ENCODE results near the gene GALNT2. TPM values are rescaled to one million over a fixed set of nuclear protein-coding genes. Genes with fewer than 3 reads are reported as not detected.

Gene GALNT2
- total and polyA plus RNA-seq, 8 donors = 18.3 to 118 (median 57.3) TPM

DNA sequence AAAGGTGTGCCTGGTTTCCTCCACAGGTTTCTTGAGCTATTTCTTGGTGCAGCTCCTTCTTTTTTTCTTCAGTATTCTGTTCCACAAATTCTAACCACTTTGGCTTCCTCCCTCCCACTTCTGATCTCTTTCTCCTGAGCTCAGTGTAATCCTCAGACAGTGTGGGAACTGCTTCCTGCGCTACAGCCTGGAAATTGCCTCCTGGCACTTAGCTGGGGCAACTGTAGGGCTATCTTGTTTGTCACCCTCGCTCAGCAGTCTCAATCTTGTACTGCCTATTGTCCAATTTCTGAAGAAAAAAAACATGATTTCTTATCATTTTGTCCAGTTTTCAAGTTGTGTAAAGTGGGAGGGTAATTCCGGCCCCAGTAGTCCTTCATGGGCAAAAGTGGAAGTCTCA lies 24.0 kb upstream of the GALNT2 start:
- TF ChIP-seq, protein P1, sequence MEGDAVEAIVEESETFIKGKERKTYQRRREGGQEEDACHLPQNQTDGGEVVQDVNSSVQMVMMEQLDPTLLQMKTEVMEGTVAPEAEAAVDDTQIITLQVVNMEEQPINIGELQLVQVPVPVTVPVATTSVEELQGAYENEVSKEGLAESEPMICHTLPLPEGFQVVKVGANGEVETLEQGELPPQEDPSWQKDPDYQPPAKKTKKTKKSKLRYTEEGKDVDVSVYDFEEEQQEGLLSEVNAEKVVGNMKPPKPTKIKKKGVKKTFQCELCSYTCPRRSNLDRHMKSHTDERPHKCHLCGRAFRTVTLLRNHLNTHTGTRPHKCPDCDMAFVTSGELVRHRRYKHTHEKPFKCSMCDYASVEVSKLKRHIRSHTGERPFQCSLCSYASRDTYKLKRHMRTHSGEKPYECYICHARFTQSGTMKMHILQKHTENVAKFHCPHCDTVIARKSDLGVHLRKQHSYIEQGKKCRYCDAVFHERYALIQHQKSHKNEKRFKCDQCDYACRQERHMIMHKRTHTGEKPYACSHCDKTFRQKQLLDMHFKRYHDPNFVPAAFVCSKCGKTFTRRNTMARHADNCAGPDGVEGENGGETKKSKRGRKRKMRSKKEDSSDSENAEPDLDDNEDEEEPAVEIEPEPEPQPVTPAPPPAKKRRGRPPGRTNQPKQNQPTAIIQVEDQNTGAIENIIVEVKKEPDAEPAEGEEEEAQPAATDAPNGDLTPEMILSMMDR (IDR thresholded peaks at IDR 0.05) = no peak
- WGBS, 2 donors = 67 to 73% methylated on average over 3 of the region's 3 CpGs
- Histone ChIP-seq H3K36me3 (no peaks in the 10 kb centered on the region), H3K27ac (no peak overlapping the region), H3K4me1 (no peaks in the 10 kb centered on the region), H3K4me3 (no peak overlapping the region), H3K9me3 (no peaks in the 10 kb centered on the region), H3K27me3 (no peaks in the 10 kb centered on the region)
- ATAC-seq (peak in 2 of 4 donors; percentile 40 to 62), FAIRE-seq (no peak), DNase-seq (no peak)
- intact Hi-C loops (cut with DNase I) = no loop called here

- Histone ChIP-seq H3K27me3 (no peaks in the 10 kb centered on the region), H3K27ac (no peak overlapping the region), H3K4me3 (no peak overlapping the region), H3K9me3 (no peaks in the 10 kb centered on the region), H3K4me1 (no peaks in the 10 kb centered on the region), H3K36me3 (no peaks in the 10 kb centered on the region)
- ATAC-seq (no peak), FAIRE-seq (no peak), DNase-seq (no peak)
- intact Hi-C loops (cut with DNase I) = no loop called here
- WGBS, 2 donors = 93 to 95% methylated on average over 7 of the region's 7 CpGs
- TF ChIP-seq, protein P1 (IDR thresholded peaks at IDR 0.05) = no peak
Measured at GRCh38 chr1:230044729-230045128, 22.3 kb upstream of the GALNT2 start.

- FAIRE-seq (no peak), DNase-seq (no peak), ATAC-seq (peak in 1 of 4 donors; percentile 63)
- no peaks in the 10 kb centered on the region for H3K4me1 ChIP-seq
- H3K36me3 ChIP-seq = no peaks in the 10 kb centered on the region
- H3K27ac ChIP-seq = no peak overlapping the region
- H3K9me3 ChIP-seq = no peaks in the 10 kb centered on the region
- H3K27me3 ChIP-seq = no peaks in the 10 kb centered on the region
- TF ChIP-seq, protein P1 (IDR thresholded peaks at IDR 0.05) = no peak
- WGBS, 2 donors = 74 to 75% methylated on average over 10 of the region's 10 CpGs
- intact Hi-C loops (cut with DNase I) = no loop called here
- H3K4me3 ChIP-seq = no peak overlapping the region
Measured at GRCh38 chr1:230047114-230047865, 19.7 kb upstream of the GALNT2 start.

DNA sequence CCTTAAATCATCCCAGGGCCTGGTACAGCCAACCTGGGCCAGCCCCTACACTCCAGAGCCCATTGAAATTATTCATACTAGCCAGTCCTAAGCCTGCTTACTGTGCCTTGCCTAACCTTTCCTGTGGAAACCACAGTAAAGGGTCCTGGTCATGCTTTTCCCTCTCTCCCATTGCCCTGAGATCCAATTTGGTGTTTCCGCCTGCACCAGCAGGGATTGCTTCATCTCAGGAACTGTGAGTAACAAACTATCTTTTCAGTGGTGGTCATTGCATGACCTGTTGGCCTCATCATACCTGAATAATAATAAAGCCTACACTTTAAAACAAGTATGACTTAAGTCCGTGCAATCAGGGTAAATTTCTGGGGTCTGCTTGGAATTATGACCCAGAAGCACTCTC lies 18.7 kb upstream of the GALNT2 start:
- TF ChIP-seq, protein P1 (IDR thresholded peaks at IDR 0.05) = no peak
- FAIRE-seq = no peak
- ATAC-seq = no peak
- H3K9me3 ChIP-seq = no peaks in the 10 kb centered on the region
- intact Hi-C loops (cut with DNase I) = no loop called here
- no peak overlapping the region for H3K4me3 ChIP-seq
- no peak for DNase-seq
- WGBS, 2 donors = 89 to 92% methylated on average over 2 of the region's 2 CpGs
- H3K27me3 ChIP-seq = no peaks in the 10 kb centered on the region
- H3K4me1 ChIP-seq = no peaks in the 10 kb centered on the region
- H3K36me3 ChIP-seq = no peaks in the 10 kb centered on the region
- no peak overlapping the region for H3K27ac ChIP-seq

DNA sequence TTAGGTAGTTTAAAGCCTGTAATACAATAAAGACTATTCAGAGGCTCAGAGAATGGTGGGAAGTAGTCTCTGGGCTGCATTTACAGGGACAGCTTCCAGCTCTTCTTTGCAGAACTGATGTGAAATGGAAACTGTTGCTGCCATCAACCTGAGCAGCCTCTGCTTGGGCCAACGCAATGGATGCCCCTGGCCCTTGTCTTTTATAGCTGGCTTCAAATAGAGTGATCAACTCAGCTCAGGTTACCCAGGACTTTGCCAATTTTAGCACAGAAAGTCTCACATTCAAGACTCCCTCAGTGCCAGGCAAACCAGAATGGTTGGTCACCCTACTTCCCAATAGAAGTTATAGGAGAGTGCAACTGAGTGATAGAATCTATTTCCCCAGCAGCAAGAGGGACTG lies 18.1 kb upstream of the GALNT2 start:
- H3K4me3 ChIP-seq = no peak overlapping the region
- H3K4me1 ChIP-seq = no peaks in the 10 kb centered on the region
- H3K36me3 ChIP-seq = no peaks in the 10 kb centered on the region
- DNase-seq (no peak), FAIRE-seq (no peak), ATAC-seq (no peak)
- H3K27me3 ChIP-seq = no peaks in the 10 kb centered on the region
- no peak overlapping the region for H3K27ac ChIP-seq
- TF ChIP-seq, protein P1 (IDR thresholded peaks at IDR 0.05) = no peak
- no peaks in the 10 kb centered on the region for H3K9me3 ChIP-seq
- intact Hi-C loops (cut with DNase I) = no loop called here
- 86 to 91% methylated on average over 1 of the region's 1 CpG for WGBS, 2 donors

Data from pancreas (tissue), 10 donors.